Hepatocyte (in vitro differentiated cells): ENCODE results near the gene LAT. TPM values are rescaled to one million over a fixed set of nuclear protein-coding genes. Genes with fewer than 3 reads are reported as not detected.

Experiments
- DNase-seq: peaks from one replicate; pipeline ENCODE4 v3.0.0-alpha.2; 2016; ENCODE audit warnings: low spot score
- H2AFZ ChIP-seq: fragments of 200-600 bp; sonication (generic); 2 replicates; pipeline ENCODE4 v1.6.0; 2016; ENCODE audit warnings: antibody characterized with exemption, mild to moderate bottlenecking
- H3K27ac ChIP-seq: fragments of 200-600 bp; sonication (generic); 2 replicates; pipeline ENCODE4 v1.5.1; 2016; ENCODE audit warnings: mild to moderate bottlenecking
- H3K27me3 ChIP-seq: fragments of 200-600 bp; sonication (generic); 2 replicates; pipeline ENCODE4 v1.6.1; 2016
- H3K36me3 ChIP-seq: fragments of 200-600 bp; sonication (generic); replicated peaks from 2 replicates; pipeline ENCODE4 v1.5.1; 2016; ENCODE audit warnings: low read depth; ENCODE audit not compliant: insufficient read depth
- H3K4me1 ChIP-seq: fragments of 200-600 bp; sonication (generic); 2 replicates; pipeline ENCODE4 v1.5.1; 2016; ENCODE audit warnings: mild to moderate bottlenecking, moderate library complexity; ENCODE audit not compliant: insufficient read depth
- H3K4me2 ChIP-seq: fragments of 200-600 bp; sonication (generic); 2 replicates; pipeline ENCODE4 v1.6.0; 2016
- H3K4me3 ChIP-seq: fragments of 200-600 bp; sonication (generic); 2 replicates; pipeline ENCODE4 v1.5.1; 2016; ENCODE audit warnings: mild to moderate bottlenecking
- H3K79me2 ChIP-seq: fragments of 200-600 bp; sonication (generic); 2 replicates; pipeline ENCODE4 v1.6.0; 2017; ENCODE audit warnings: mild to moderate bottlenecking
- H3K9me2 ChIP-seq: fragments of 200-600 bp; sonication (generic); replicated peaks from 2 replicates; pipeline ENCODE4 v1.6.0; 2017; ENCODE audit warnings: mild to moderate bottlenecking; ENCODE audit not compliant: insufficient read depth
- H3K9me3 ChIP-seq: fragments of 200-600 bp; sonication (generic); 2 replicates; pipeline ENCODE4 v1.5.1; 2016; ENCODE audit warnings: low read depth, mild to moderate bottlenecking
- H4K20me1 ChIP-seq: fragments of 200-600 bp; sonication (generic); 2 replicates; pipeline ENCODE4 v1.6.0; 2016; ENCODE audit warnings: mild to moderate bottlenecking; ENCODE audit not compliant: insufficient read depth, poor library complexity, severe bottlenecking
- CTCF ChIP-seq: fragments of 200-600 bp; sonication (generic); IDR thresholded peaks from 2 replicates; pipeline ENCODE4 v1.5.1; 2016; ENCODE audit warnings: antibody characterized with exemption, mild to moderate bottlenecking; ENCODE audit not compliant: poor library complexity
- EZH2 ChIP-seq: fragments of 200-600 bp; sonication (generic); IDR thresholded peaks from 2 replicates; pipeline ENCODE4 v1.6.1; 2016; ENCODE audit warnings: antibody characterized with exemption, mild to moderate bottlenecking, borderline replicate concordance
- EZH2phosphoT487 ChIP-seq: fragments of 200-600 bp; sonication (generic); IDR thresholded peaks from one replicate; pipeline ENCODE4 v1.6.1; 2018; ENCODE audit warnings: antibody characterized with exemption, mild to moderate bottlenecking, low read depth, moderate library complexity; ENCODE audit not compliant: unreplicated experiment, severe bottlenecking
- WGBS: methylation state at CpG from one replicate; pipeline ENCODE4 v1.1.6; 2016; ENCODE audit warnings: low lambda C conversion rate; ENCODE audit errors: missing lambda C conversion rate; 5-methylcytosine and 5-hydroxymethylcytosine counted together
- polyA plus RNA-seq: library from polyadenylated mRNA; unstranded; fragments of >200 nt; fragmentation: Nextera tagmentation; extraction: Ambion mirVana; gene quantifications from 2 replicates; pipeline ENCODE4 v1.2.1, GENCODE V29; 2016
- total RNA-seq: library from RNA; depleted of rRNA; stranded (reverse); fragments of >200 nt; gene quantifications from 2 replicates; pipeline ENCODE4 v1.2.3, GENCODE V29; 2014

LAT gene
- total and polyA plus RNA-seq, 2 experiments from 2014 or later, result 1.00 to 2.4 TPM

GRCh38 chr16:29007730-29008593 lies 23.1 kb downstream of the LAT start:
- no peak overlapping the region for H3K4me3 ChIP-seq
- 82% methylated on average over 10 of the region's 10 CpGs for WGBS
- no peaks in the 10 kb centered on the region for H3K79me2 ChIP-seq
- no peaks in the 10 kb centered on the region for H3K4me1 ChIP-seq
- H3K9me3 ChIP-seq, result no peaks in the 10 kb centered on the region
- no peak for DNase-seq
- no peak overlapping the region for H2AFZ ChIP-seq
- no peak for TF ChIP-seq EZH2phosphoT487
- TF ChIP-seq EZH2, result no peak
- TF ChIP-seq CTCF, result no peak
- no peaks in the 10 kb centered on the region for H4K20me1 ChIP-seq
- no peak overlapping the region for H3K4me2 ChIP-seq
- H3K9me2 ChIP-seq, result no peaks in the 10 kb centered on the region
- no peaks in the 10 kb centered on the region for H3K27me3 ChIP-seq
- H3K36me3 ChIP-seq, result no peaks in the 10 kb centered on the region
- no peak overlapping the region for H3K27ac ChIP-seq

GRCh38 chr16:29009050-29009837 lies 24.4 kb downstream of the LAT start:
- Histone ChIP-seq H3K9me2 (no peaks in the 10 kb centered on the region), H3K4me1 (no peaks in the 10 kb centered on the region), H2AFZ (no peak overlapping the region), H3K27ac (no peak overlapping the region), H3K79me2 (no peaks in the 10 kb centered on the region), H4K20me1 (no peaks in the 10 kb centered on the region), H3K9me3 (no peaks in the 10 kb centered on the region), H3K4me3 (no peak overlapping the region), H3K4me2 (no peak overlapping the region), H3K36me3 (no peaks in the 10 kb centered on the region), H3K27me3 (no peaks in the 10 kb centered on the region)
- TF ChIP-seq CTCF (no peak), EZH2 (no peak), EZH2phosphoT487 (no peak)
- 96% methylated on average over 13 of the region's 14 CpGs for WGBS
- no peak for DNase-seq

- no peak overlapping the region for H3K4me3 ChIP-seq
- TF ChIP-seq EZH2phosphoT487, result no peak
- TF ChIP-seq EZH2, result no peak
- DNase-seq, result no peak
- no peaks in the 10 kb centered on the region for H3K79me2 ChIP-seq
- no peak overlapping the region for H3K4me2 ChIP-seq
- H3K9me3 ChIP-seq, result no peaks in the 10 kb centered on the region
- no peaks in the 10 kb centered on the region for H3K4me1 ChIP-seq
- H4K20me1 ChIP-seq, result no peaks in the 10 kb centered on the region
- H3K9me2 ChIP-seq, result no peaks in the 10 kb centered on the region
- no peak overlapping the region for H3K27ac ChIP-seq
- no peaks in the 10 kb centered on the region for H3K36me3 ChIP-seq
- no peak overlapping the region for H2AFZ ChIP-seq
- WGBS, result 88% methylated on average over 2 of the region's 2 CpGs
- no peaks in the 10 kb centered on the region for H3K27me3 ChIP-seq
These were observed 24.9 kb downstream of the LAT start for GRCh38 chr16:29009838-29010166.

GRCh38 chr16:29011112-29011511 lies 26.3 kb downstream of the LAT start:
- Histone ChIP-seq H3K27me3 (no peaks in the 10 kb centered on the region), H2AFZ (no peak overlapping the region), H3K9me2 (no peaks in the 10 kb centered on the region), H3K27ac (no peak overlapping the region), H3K9me3 (no peaks in the 10 kb centered on the region), H3K4me1 (no peaks in the 10 kb centered on the region), H3K36me3 (no peaks in the 10 kb centered on the region), H4K20me1 (no peaks in the 10 kb centered on the region), H3K4me2 (no peak overlapping the region), H3K4me3 (no peak overlapping the region), H3K79me2 (no peaks in the 10 kb centered on the region)
- TF ChIP-seq CTCF (no peak), EZH2 (no peak), EZH2phosphoT487 (no peak)
- 67% methylated on average over 8 of the region's 8 CpGs for WGBS
- DNase-seq, result no peak
